Measurements from ENCODE around the gene TTC23L.
"Not testable (repeated sequence)": the region's sequence is repeated elsewhere in the genome, so short reads cannot be mapped to it uniquely, and the experiment has no call there.

Gene TTC23L, protein sequence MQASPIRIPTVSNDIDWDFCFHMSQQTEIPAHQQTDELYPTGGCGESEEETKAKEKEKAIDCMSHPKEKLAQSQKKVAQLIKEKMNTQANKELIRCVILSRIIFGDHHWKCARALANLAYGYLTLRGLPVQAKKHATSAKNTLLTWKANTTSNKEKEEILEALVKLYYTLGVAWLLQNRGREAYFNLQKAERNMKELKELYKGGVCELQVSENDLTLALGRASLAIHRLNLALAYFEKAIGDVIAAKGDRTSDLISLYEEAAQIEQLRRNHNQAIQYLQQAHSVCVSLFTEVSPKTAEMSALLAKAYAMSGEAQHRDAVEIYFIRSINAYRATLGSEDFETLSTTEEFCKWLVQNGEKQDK

GRCh38 chr5:34838785-34839714 is at the start of gene TTC23L:
TTC23L (plus strand) TSS chr5:34839164; CDS start chr5:34840672, 1,508 bp downstream.
- DNase-seq (ENCODE audit: low read depth), result peak; percentile 83

GRCh38 chr5:34789639-34790038 is 49.3 kb upstream of the TTC23L start:
- no peak for DNase-seq (ENCODE audit: low read depth)

- peak; percentile 22 for DNase-seq (ENCODE audit: low read depth)
These were observed 48.9 kb upstream of the TTC23L start for GRCh38 chr5:34790069-34790468.

DNA sequence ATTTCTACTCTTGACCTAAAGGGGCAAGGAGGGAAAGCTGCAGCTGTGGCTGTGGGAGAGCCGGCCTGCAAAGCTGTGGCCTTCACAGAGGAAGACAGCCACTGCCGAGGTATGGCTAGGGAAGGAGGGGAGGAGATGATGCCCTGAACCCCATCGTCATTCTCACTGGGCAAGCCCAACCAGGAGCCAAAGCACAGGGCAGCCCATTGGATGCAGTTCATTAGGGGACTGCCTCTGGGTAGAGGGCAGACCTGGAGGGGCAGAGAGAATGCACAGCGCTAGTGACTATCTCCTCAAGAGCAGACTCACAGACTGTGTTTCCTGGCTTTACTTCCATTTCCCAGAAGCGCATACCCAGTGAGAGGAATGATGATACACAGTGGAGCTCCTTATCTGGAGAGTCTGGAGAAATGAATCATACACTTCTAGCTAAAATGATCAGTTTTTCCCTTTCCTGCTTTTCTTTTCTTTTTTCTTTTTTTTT is 47.2 kb upstream of the TTC23L start:
- DNase-seq (ENCODE audit: low read depth), result peak; percentile 93

DNA sequence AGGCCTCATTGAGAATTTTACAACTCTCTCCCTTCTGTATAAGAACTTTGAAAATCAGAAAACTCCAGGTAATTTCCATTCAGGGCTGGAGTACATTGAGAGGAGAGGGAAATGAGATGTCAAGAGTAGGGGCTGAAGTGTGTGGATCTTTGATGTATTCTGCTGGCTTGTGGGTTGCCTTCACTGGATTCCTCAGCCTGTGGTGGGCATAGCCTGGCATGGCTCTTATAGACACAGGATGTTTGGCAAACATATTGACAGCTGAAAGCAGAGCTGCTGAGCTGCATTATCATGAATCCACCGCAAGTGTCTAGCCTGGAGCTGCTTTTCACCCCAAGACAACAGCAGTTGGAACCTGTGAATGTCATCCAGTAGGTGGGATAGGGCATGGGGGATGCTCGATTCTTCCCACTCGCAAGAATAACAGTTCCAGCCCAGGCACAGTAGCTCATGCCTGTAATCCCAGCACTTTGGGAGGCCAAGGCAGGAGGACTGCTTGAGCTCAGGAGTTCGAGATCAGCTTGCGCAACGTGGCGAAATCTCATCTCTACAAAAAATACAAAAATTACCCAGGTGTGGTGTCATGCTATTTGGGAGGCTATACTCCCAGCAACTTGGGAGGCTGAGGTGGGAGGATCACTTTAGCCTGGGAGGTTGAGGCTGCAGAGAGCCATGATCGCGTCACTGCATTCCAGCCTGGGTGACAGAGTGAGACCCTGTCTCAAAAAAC is 36.0 kb upstream of the TTC23L start:
- DNase-seq (ENCODE audit: low read depth), result no peak

GRCh38 chr5:34803974-34804732 is 34.8 kb upstream of the TTC23L start:
- peak; percentile 73 for DNase-seq (ENCODE audit: low read depth)

DNA sequence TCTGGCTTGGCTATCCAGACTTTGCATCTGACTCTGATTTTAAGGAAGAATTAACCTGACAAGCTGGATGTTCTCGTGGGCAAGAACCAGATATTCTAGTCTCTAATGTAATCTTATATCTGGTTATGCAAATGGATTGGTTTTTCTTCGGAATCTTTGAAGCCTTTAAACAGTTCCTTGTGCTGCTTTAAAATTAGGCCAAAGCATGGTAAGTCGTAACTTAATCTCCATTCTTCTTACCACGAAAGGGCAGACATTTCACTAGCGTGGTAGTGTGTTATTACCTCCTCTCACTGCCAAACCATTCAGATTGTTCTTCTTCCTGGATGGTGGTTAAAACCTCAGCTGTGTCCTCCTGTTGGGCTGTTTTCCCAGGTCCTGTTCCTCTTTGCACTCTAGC is 34.1 kb upstream of the TTC23L start:
- DNase-seq (ENCODE audit: low read depth), result no peak

DNA sequence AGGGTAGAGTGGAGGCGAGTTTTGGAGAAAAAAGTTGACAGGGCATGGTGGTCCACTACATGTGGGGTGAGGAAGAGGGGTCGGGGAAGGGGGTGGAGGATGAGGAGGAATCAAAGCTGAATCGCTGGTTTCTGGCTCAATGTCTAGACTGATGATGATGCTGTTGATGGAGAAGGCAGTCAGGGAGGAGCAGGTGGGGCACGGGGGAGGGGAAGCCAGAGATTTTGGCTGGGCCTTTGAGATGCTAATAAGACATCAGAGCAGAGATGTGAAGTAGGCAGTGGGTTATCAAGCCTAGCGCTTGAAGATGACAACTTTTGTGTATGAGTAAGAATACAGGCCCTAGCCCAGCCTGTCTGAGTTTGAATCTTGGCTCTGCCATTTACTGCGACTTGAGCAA is 32.4 kb upstream of the TTC23L start:
- no peak for DNase-seq (ENCODE audit: low read depth)

- DNase-seq (ENCODE audit: low read depth), result no peak
These were observed 27.3 kb upstream of the TTC23L start for GRCh38 chr5:34811706-34812105.

- no peak for DNase-seq (ENCODE audit: low read depth)
These were observed 25.5 kb upstream of the TTC23L start for GRCh38 chr5:34813509-34813908.

DNA sequence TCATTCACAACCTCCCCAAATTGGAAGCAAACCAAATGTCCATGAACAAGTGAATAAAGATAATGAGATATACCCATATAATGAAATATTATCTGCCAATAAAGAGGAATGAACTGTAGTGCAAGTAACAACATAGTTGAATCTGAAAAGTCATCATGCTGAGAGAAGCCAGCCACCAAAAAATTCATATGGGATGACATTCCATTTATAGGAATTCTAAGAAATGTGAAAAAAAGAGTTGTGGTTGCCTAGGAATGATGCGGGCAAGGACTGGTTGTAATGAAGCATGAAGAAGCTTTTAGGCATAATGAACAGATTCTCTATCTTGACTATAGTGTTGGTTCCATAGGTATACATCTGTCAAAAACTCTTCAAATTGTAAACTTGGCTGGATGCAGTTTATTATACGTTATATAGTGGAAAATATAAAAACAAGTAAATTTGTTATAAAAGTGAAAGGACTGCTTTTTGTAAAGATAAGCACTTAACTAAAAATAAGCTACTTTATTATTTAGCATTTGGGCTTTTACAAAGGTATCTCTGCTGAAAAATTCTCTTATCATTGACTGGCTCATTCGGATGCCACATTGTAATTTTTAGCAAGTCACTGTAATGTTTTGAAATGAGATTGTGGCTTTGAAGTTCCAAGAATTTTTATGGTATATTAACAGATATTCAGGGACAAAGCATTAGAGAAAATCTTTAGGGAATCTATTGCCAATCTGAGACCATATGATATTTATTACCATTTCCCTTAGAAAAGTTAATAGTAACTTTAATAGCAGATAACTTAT is 21.2 kb upstream of the TTC23L start:
- DNase-seq (ENCODE audit: low read depth), result peak; percentile 33

DNA sequence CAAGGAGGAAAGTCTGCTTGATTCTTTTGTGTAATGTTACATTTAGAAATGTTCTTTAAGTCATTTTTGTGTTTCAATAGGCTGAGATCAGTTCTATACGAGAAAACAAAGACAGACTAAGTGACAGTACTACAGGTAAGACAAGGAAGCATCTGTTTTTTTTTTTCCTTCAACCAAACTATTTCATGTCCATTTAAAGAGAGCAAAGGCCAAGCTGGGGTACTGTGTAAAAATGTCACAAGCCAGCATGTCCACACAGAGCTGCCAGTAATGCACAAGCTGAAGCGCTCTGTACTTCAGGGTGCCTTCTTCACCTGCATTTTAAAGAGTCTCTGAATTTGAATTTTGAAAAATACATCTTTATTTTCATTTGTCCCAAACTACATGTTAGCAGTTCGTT is 20.2 kb upstream of the TTC23L start:
- DNase-seq (ENCODE audit: low read depth), result no peak

DNA sequence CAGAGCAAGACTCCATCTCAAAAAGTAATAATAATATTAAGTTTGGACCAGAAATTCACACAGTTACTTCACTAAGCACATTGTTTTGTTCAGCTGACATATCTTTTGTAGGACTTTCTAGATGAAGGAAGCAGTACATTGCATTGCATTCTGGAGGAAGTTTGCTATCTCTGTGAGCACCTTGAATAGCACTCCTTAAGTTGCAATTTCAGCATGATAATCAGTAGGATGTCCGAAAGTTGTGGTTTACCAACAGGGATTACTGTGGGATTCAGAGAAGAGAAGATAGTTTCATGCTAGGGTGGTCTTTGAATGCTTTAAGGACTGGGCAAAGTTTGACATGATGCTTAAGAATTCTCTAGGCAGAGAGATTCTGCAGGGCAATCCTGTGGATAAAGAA is 18.4 kb upstream of the TTC23L start:
- no peak for DNase-seq (ENCODE audit: low read depth)

DNA sequence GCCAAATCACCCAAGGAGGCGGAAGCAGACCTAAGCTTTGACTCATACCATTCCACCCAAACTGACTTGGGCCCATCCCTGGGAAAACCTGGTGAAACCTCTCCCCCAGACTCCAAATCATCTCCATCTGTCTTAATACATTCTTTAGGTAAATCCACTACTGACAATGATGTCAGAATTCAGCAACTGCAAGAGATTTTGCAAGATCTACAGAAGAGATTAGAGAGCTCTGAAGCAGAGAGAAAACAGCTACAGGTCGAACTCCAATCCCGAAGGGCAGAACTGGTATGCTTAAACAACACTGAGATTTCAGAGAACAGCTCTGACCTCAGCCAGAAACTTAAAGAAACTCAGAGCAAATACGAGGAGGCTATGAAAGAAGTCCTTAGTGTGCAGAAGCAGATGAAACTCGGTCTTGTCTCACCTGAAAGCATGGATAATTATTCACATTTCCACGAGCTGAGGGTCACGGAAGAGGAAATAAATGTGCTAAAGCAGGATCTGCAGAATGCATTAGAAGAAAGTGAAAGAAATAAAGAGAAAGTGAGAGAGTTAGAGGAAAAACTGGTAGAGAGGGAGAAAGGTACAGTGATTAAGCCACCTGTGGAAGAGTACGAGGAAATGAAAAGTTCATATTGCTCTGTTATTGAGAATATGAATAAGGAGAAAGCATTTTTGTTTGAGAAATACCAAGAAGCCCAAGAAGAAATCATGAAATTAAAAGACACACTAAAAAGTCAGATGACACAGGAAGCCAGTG is 15.8 kb upstream of the TTC23L start:
- DNase-seq (ENCODE audit: low read depth), result peak; percentile 99

- peak; percentile 87 for DNase-seq (ENCODE audit: low read depth)
These were observed 12.6 kb upstream of the TTC23L start for GRCh38 chr5:34826347-34826746.

DNA sequence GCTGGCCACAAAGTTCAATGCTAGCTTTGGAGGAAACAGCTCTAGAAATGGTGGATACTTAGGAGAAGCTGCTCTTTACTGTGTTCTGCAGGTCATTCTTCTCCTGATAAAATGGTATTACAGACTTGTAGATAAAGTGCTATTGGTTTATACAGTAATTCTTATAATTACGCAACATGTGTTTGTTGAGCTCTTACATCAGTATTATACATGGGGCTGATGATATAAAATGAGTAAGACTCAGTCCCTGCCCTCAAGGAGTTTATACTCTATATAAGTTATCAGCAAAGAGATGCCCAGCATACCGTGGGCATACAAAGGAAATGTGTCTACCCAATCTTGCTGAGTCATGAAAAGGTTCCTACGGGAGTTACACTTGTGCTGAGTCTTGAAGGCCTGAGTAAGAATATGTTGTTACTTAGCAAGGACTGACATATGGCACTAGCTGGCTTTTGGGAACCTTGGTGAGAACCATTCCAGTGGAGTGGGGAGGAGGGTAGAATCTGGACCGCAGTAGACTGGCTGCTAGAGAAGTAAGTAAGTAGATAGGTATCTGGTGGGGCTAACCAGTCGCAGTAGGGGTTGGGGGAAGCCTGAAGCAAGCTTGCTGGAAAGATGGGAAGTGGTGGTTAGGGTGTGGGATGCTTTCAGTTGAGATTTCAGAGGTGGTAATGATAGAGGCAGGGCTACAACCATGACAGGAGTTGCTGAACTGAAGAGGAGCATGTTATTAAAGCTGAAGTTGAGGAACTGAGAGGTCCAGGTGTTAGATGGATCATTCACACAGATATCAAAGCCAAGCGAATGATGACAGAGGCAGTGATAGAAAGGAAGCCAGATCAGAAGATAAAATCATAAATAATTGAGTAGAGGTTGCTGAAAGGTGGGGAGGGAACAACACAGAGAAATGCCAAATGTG is 11.1 kb upstream of the TTC23L start:
- peak; percentile 36 for DNase-seq (ENCODE audit: low read depth)

GRCh38 chr5:34830827-34831226 is 8.1 kb upstream of the TTC23L start:
- DNase-seq (ENCODE audit: low read depth), result not testable (repeated sequence)

DNA sequence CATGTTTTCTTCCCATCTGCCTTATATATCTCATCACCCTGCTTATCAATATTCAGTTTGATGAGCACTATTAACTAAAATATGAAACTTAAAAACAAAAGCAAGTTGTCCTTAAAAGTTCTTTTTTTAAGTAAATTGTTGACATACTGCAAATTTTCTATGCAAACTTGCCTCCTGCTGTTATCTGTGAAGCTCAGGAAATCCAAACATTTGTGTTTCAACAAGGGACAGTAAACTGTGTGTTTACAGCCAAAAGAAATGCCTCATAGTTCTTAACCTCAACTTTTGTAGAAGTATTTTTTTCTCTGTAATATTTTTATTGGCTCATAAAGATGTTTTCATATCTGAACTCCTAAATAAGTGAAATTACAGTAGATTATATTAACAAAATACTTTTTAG is 7.7 kb upstream of the TTC23L start:
- no peak for DNase-seq (ENCODE audit: low read depth)

GRCh38 chr5:34832568-34832967 is 6.4 kb upstream of the TTC23L start:
- no peak for DNase-seq (ENCODE audit: low read depth)
